CD14-positive monocyte (primary cell): ENCODE data around the gene KSR2. TPM values are rescaled to one million over a fixed set of nuclear protein-coding genes. Genes with fewer than 3 reads are reported as not detected.

Experiments used
- DNase-seq, 3 donors: peaks; one replicate each; pipeline ENCODE4 v3.0.0-alpha.2; 2011 to 2022
- H2AFZ ChIP-seq: 2 replicates; pipeline ENCODE4 v1.6.0; 2012; ENCODE audit warnings: mild to moderate bottlenecking, low read depth, low read length, inconsistent platforms; ENCODE audit not compliant: insufficient read depth, poor library complexity, severe bottlenecking
- H3K27ac ChIP-seq, 2 donors: 1 replicate in 1 of 2; 2 replicates in 1 of 2; pipeline ENCODE4 v1.5.1; 2012 to 2013; ENCODE audit warnings: low read length in 2 of 2, control low read depth in 1 of 2, inconsistent platforms in 1 of 2, low read depth in 1 of 2, mild to moderate bottlenecking in 1 of 2
- H3K27me3 ChIP-seq, 2 donors: one replicate each; pipeline versions ENCODE4 v1.6.0 to v1.6.1; 2011 to 2013; ENCODE audit warnings: low read length in 2 of 2; ENCODE audit not compliant: control insufficient read depth in 2 of 2, insufficient read depth in 2 of 2
- H3K36me3 ChIP-seq, 2 donors: replicated peaks in 1 of 2; 1 replicate in 1 of 2; 2 replicates in 1 of 2; pipeline versions ENCODE4 v1.5.1 to v1.6.1; 2012 to 2013; ENCODE audit warnings: low read length in 2 of 2, control low read depth in 1 of 2, inconsistent platforms in 1 of 2, mild to moderate bottlenecking in 1 of 2; ENCODE audit not compliant: insufficient read depth in 2 of 2, control insufficient read depth in 1 of 2
- H3K4me1 ChIP-seq, 2 donors: 1 replicate in 1 of 2; 2 replicates in 1 of 2; pipeline versions ENCODE4 v1.5.1 to v1.6.1; 2012 to 2013; ENCODE audit warnings: low read length in 2 of 2, control low read depth in 1 of 2, inconsistent platforms in 1 of 2, mild to moderate bottlenecking in 1 of 2, moderate library complexity in 1 of 2; ENCODE audit not compliant: insufficient read depth in 2 of 2, control insufficient read depth in 1 of 2
- H3K4me2 ChIP-seq: replicated peaks from 2 replicates; pipeline ENCODE3; 2012; ENCODE audit warnings: low read length, moderate library complexity, mild to moderate bottlenecking; ENCODE audit not compliant: poor library complexity, severe bottlenecking; ENCODE audit errors: extremely low read depth
- H3K4me3 ChIP-seq, 3 experiments: fragments of 200-600 bp in 1 of 3; sonication (generic) in 1 of 3; replicated peaks in 1 of 3; 1 replicate in 2 of 3; 2 replicates in 1 of 3; pipeline ENCODE4 v1.5.1; 2011 to 2013; ENCODE audit warnings: low read length in 3 of 3, mild to moderate bottlenecking in 3 of 3, control low read depth in 2 of 3, low read depth in 2 of 3, inconsistent platforms in 1 of 3, moderate library complexity in 1 of 3
- H3K79me2 ChIP-seq: 2 replicates; pipeline ENCODE4 v1.6.0; 2012; ENCODE audit warnings: mild to moderate bottlenecking, control low read depth, inconsistent platforms, low read length, moderate library complexity; ENCODE audit not compliant: insufficient read depth
- H3K9ac ChIP-seq: 2 replicates; pipeline ENCODE4 v1.6.0; 2017; ENCODE audit warnings: low read length, mild to moderate bottlenecking; ENCODE audit not compliant: insufficient read depth, poor library complexity, severe bottlenecking
- H3K9me3 ChIP-seq, 2 donors: replicated peaks in 1 of 2; 1 replicate in 1 of 2; 2 replicates in 1 of 2; pipeline versions ENCODE4 v1.5.1 to v1.6.1; 2012 to 2013; ENCODE audit warnings: low read length in 2 of 2, control low read depth in 1 of 2; ENCODE audit not compliant: control insufficient read depth in 1 of 2, insufficient read depth in 1 of 2
- H4K20me1 ChIP-seq: 2 replicates; pipeline ENCODE4 v1.6.0; 2012; ENCODE audit warnings: mild to moderate bottlenecking, low read length, control low read depth, moderate library complexity; ENCODE audit not compliant: insufficient read depth
- H3K27ac Mint-ChIP-seq, 7 donors: one replicate each; pipeline ENCODE4 v1.8.0; 2020; ENCODE audit warnings: mild to moderate bottlenecking in 7 of 7, mixed read lengths in 7 of 7, moderate library complexity in 6 of 7, inconsistent platforms in 2 of 7
- H3K27me3 Mint-ChIP-seq, 3 donors: one replicate each; pipeline ENCODE4 v1.8.0; 2021 to 2022; ENCODE audit warnings: low read depth in 3 of 3, mild to moderate bottlenecking in 3 of 3, mixed read lengths in 3 of 3, moderate library complexity in 3 of 3, inconsistent platforms in 1 of 3
- H3K36me3 Mint-ChIP-seq, 2 donors: one replicate each; pipeline ENCODE4 v1.8.0; 2020; ENCODE audit warnings: mixed read lengths in 2 of 2, inconsistent platforms in 1 of 2, mild to moderate bottlenecking in 1 of 2
- H3K4me1 Mint-ChIP-seq: one replicate; pipeline ENCODE4 v1.8.0; 2020; ENCODE audit warnings: mild to moderate bottlenecking, mixed read lengths
- H3K4me3 Mint-ChIP-seq, 2 donors: one replicate each; pipeline ENCODE4 v1.8.0; 2020; ENCODE audit warnings: mild to moderate bottlenecking in 2 of 2, mixed read lengths in 2 of 2, moderate library complexity in 1 of 2
- H3K9me3 Mint-ChIP-seq, 7 donors: one replicate each; pipeline ENCODE4 v1.8.0; 2020 to 2022; ENCODE audit warnings: mixed read lengths in 7 of 7, mild to moderate bottlenecking in 6 of 7, moderate library complexity in 6 of 7, inconsistent platforms in 2 of 7
- WGBS: methylation state at CpG from one replicate; pipeline ENCODE4 v1.1.5; 2013; ENCODE audit warnings: missing lambda C conversion rate; ENCODE audit not compliant: insufficient coverage; 5-methylcytosine and 5-hydroxymethylcytosine counted together
- intact Hi-C, 2 donors: fragments of 100-400 bp; cut with micrococcal nuclease; formaldehyde crosslinking; loops; one replicate each; pipeline versions ENCODE4 v1.15.0 to v1.15.1; 2023
- polyA plus RNA-seq, 3 donors: library from polyadenylated mRNA; depleted of rRNA in 1 of 3; unstranded in 2 of 3; stranded (reverse) in 1 of 3; fragments of 300-500 nt in 2 of 3; fragments of >200 nt in 1 of 3; fragmentation: Illumina TruSeq in 2 of 3; gene quantifications; 1 replicate in 2 of 3; 2 replicates in 1 of 3; pipeline ENCODE4 v1.2.3, GENCODE V29; 2012 to 2021
- TF ChIP-seq, protein P1 (sequence below): fragments of 200-600 bp; IDR thresholded peaks from one replicate; pipeline ENCODE4 v1.8.0; 2022; ENCODE audit warnings: antibody characterized with exemption, mild to moderate bottlenecking

Gene KSR2
- polyA plus RNA-seq, 3 donors, result not detected

DNA sequence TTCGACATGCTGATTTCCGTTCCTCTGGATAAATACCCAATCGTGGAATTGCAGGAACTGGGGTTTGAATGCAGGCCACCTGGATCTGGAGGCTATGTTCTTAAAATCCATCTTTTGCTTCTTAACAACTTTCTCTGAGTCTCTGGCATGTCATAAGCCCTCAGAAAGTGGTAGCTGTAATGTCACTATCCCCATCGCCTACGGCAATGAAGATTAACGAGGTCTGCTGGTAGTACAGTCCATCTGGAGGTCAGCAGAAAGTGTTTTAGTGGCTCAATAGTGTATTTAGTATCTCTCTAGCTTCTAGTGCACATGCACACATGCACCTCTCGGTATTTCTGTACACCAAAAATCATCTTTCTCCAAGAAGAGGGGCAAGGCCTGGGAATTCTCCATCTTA is 477.1 kb downstream of the KSR2 start:
- no peaks in the 10 kb centered on the region for H3K79me2 ChIP-seq
- H4K20me1 ChIP-seq, result no peaks in the 10 kb centered on the region
- Mint-ChIP-seq H3K4me1 (no peaks in the 10 kb centered on the region), H3K4me3 (no peak overlapping the region), H3K36me3 (no peaks in the 10 kb centered on the region), H3K27ac (no peak overlapping the region), H3K9me3 (peaks cover 3 to 7% (median 4%) of the 10 kb centered on the region in 7 donors), H3K27me3 (peaks cover 13 to 18% (median 16%) of the 10 kb centered on the region in 3 donors)
- H3K9me3 ChIP-seq, result no peaks in the 10 kb centered on the region
- no peak overlapping the region for H2AFZ ChIP-seq
- peaks cover 0 to 3% of the 10 kb centered on the region in 2 donors for H3K27me3 ChIP-seq
- no peak for DNase-seq
- TF ChIP-seq, protein P1, sequence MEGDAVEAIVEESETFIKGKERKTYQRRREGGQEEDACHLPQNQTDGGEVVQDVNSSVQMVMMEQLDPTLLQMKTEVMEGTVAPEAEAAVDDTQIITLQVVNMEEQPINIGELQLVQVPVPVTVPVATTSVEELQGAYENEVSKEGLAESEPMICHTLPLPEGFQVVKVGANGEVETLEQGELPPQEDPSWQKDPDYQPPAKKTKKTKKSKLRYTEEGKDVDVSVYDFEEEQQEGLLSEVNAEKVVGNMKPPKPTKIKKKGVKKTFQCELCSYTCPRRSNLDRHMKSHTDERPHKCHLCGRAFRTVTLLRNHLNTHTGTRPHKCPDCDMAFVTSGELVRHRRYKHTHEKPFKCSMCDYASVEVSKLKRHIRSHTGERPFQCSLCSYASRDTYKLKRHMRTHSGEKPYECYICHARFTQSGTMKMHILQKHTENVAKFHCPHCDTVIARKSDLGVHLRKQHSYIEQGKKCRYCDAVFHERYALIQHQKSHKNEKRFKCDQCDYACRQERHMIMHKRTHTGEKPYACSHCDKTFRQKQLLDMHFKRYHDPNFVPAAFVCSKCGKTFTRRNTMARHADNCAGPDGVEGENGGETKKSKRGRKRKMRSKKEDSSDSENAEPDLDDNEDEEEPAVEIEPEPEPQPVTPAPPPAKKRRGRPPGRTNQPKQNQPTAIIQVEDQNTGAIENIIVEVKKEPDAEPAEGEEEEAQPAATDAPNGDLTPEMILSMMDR, result no peak
- 76% methylated on average over 4 of the region's 7 CpGs for WGBS
- no peaks in the 10 kb centered on the region for H3K4me1 ChIP-seq
- intact Hi-C loops, result no loop called here
- no peaks in the 10 kb centered on the region for H3K36me3 ChIP-seq
- no peak overlapping the region for H3K4me3 ChIP-seq
- no peak overlapping the region for H3K27ac ChIP-seq
- H3K9ac ChIP-seq, result no peak overlapping the region
- H3K4me2 ChIP-seq, result no peak overlapping the region

DNA sequence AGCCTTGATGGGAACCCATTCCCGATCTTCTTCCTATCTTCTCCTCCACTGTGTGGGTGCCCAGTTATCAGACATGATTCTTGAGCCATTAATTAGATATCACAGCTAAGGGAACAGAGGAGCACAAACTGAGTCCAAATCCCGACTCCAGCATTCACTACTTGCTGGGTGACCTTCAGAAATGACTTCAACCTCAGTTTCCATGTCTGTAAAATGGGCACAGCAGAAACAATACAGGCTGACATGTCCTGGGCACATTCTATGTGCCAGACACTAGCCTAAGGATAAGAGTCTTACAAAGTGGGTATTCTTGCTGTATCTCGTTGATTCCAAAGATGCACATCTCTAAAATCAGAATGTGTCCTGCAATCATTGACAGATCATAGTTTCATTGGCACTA is 478.7 kb downstream of the KSR2 start:
- H3K27ac Mint-ChIP-seq, result no peak overlapping the region

More for the DNA sequence above, 478.7 kb downstream of the KSR2 start:
- H3K9me3 ChIP-seq, result no peaks in the 10 kb centered on the region
- 60% methylated on average over 1 of the region's 3 CpGs for WGBS
- H3K4me1 Mint-ChIP-seq, result no peaks in the 10 kb centered on the region
- peaks cover 3 to 7% (median 4%) of the 10 kb centered on the region in 7 donors for H3K9me3 Mint-ChIP-seq
- H3K79me2 ChIP-seq, result no peaks in the 10 kb centered on the region
- TF ChIP-seq, protein P1, result no peak
- H3K4me1 ChIP-seq, result no peaks in the 10 kb centered on the region
- no peak overlapping the region for H3K4me3 ChIP-seq
- H3K36me3 Mint-ChIP-seq, result no peaks in the 10 kb centered on the region
- H3K9ac ChIP-seq, result no peak overlapping the region
- H3K27me3 Mint-ChIP-seq, result peaks cover 14 to 20% (median 17%) of the 10 kb centered on the region in 3 donors
- no peak for DNase-seq
- H3K27me3 ChIP-seq, result peaks cover 0 to 3% of the 10 kb centered on the region in 2 donors
- no peak overlapping the region for H3K4me3 Mint-ChIP-seq
- no peak overlapping the region for H3K4me2 ChIP-seq
- H3K27ac ChIP-seq, result no peak overlapping the region
- intact Hi-C loops, result no loop called here
- no peak overlapping the region for H2AFZ ChIP-seq
- no peaks in the 10 kb centered on the region for H3K36me3 ChIP-seq
- H4K20me1 ChIP-seq, result no peaks in the 10 kb centered on the region
